Kidney glomerular epithelial cell (primary cell): Measurements from ENCODE around the gene SCN4A.
"Not testable (repeated sequence)": the region's sequence is repeated elsewhere in the genome, so short reads cannot be mapped to it uniquely, and the experiment has no call there.

ENCODE experiments used
- DNase-seq: peaks from one replicate; lab custom pipeline; 2025; lab: John Stamatoyannopoulos, UW

The SCN4A gene

DNA sequence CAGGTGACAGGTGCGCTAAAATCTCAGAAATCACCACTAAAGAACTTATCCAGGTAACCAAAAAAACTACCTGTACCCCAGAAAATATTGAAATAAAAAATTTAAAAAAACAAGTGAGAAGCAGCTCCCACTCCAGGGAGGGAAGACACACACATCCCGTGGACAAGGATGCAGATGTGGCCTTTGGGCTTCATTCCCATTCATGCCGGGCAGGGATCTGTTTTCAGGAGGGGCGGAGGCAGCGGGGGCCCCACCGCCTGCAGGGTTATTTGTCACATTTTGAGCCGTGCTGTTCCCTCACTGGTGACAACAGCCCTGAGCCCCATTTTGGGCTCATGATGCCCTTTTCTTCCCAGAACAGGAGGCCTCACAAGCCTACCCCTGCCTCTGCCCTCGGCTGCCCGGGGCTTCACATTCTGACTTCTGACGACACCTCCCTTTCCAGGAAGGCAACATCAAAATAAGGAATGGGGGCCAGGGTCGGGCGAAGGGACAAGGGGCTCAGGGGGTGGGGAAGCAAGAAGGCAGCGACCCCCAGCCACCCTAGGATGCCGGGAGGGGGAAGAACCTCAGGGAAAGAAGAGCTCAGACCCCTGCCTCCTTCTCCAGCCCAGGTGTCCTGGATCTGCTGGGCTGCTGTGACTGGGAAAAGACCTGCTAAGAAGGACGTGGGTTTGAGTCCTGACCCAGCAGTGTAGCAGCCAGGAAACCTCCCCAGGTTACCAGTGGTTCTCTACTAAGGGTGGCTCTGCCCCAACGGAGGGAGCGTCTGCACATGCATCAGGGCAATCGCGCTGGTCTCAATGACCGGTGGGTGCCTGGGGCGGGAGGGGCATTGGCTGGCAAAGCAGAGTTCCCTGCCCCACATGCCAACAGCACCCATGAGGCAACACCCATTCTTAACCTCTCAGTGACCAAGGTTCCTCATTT is 38.3 kb downstream of the SCN4A start:
- DNase-seq, result no peak

DNA sequence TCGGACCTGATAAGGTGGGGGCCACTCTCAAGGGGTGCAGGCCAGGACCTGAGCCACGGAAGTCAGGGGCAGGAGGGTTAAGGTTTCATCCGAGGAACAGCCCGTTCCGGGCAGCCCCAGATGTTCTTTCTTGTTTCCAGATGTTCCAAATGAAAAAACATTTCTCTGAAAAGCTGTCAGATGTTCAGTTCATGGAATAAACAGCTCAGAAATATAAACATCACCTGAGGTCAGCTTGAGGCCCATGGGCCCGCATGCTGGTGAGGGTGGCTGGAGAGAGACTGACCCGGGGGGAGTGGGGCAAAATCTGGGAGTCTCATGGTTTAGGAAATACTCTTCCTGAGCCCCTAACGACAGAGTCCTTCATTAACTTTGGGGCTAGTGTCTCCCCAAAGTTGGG is 39.1 kb downstream of the SCN4A start:
- no peak for DNase-seq

DNA sequence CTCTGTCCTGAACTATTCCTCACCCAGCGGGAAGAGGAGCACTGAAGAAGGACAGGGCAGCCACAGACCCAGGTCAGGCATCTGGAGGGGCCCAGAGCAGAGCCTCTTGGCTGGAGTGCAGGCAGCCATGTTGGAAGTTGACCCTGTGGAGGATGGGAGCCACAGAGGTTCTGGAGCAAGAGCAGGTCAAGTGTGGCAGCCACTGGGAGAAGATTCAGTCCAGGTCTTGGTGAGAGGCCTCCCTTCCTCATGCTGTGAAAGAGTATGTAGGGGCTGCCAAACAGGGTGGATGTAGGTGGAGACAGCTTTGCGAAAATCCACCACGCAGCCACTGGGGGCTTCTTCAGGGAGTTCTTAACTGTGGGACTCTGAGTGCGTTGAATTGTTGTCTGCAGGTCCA is 40.0 kb downstream of the SCN4A start:
- DNase-seq, result no peak

DNA sequence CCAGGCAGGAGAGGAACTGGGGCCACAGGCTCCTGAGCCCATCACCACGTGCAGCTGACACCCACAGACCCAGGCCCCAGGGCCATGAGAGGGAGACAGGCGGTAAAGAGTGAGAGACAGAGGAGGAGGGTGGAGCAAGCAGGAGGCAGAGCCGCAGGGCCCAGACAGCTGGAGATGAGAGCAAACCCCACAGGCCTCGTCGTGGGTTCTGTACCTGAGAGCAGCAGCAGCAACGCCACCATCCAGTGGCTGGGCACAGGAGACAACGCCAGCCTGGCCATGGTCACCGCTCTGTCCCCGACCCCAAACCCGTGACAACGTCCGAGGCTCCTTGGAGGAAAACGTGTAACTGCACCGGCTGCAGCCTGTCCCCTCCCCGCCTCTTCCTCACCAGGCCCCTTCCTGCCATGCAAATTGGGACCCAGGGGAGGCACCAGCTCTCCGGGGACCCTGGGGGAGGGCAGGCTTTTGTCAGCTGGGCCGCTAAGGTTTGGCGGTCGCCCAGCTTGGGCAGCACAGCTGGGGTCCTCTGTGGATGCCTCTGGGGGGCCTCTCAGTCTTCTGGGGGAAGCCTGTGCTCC is 40.6 kb downstream of the SCN4A start, which contains the start of gene CD79B:
Gene CD79B, minus strand, starts transcription at position 351 of the 581 bp plus-strand sequence. Its CDS starts 70 bp downstream, at position 281.
- DNase-seq, result no peak

DNA sequence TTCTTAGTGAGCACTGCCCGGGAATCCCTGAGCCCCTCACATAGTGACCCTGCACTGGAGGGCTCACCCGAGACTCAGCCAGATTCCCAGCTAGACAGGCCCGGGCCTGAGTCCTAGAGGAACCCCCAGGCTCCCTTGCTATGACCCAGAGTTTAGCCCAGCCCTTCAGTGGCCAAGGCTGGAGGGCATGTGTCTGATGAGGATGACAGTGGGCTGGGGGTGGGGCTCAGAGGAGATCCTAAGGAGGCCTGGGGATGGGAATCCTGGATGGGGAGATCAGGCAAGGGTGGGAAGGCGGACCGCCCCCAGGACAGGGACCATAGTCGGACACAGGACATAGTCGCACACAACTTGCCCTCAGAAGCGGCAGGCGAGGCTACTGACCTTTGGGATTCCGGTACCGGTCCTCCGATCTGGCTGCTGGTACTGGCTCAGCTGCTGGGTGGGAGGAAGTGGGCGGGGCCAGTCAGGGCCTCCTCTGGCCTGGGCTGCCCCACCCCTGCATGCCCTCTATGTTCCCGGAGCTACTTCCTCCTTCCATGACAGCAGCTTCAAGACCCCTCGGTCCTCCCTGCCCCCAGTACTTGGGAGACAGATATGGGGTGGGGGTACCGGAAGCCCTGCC is 41.7 kb downstream of the SCN4A start:
- no peak for DNase-seq

DNA sequence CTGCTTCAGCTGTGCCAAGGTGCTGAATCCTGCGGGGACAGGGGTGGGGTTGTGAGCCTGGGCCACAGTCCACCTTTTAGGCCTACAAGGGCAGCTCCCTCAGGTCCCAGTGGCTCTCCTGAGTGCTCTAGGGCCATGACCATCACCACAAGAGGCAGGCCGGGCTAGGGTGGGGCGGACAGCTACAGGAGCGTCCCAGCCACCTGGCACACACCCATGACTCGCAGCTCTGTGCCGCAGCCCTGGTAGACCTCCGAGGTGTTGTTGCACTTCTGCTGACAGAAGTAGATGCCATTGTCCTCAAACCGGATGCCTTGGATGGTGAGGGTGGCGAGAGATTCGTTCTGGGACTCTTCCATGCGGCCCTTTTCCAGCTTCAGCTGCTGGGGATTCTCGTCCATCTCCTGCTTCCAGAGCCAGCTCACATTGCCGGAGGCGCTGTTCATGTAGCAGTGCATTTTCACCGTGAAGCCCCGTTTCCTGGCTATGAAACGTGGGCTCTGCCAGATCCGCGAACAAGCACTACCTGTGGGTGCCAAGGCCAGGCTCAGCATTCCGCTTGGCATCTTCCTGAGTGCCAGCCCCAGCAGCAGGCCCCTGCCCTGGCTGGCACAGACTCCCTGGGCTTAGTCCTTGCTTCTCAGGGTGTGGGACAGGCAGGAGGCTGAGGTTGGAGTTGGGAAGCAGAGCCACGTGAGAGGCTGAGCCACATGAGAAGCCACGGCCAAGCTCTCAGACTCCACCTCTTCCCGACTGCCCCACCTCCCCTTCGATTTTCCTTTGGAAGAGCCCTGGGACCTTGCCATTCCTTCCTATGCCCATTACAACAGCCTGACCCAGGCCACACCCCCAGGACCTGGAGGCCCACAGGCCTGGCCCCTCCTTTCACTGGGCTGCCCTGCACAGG is 42.6 kb downstream of the SCN4A start:
- DNase-seq, result no peak

DNA sequence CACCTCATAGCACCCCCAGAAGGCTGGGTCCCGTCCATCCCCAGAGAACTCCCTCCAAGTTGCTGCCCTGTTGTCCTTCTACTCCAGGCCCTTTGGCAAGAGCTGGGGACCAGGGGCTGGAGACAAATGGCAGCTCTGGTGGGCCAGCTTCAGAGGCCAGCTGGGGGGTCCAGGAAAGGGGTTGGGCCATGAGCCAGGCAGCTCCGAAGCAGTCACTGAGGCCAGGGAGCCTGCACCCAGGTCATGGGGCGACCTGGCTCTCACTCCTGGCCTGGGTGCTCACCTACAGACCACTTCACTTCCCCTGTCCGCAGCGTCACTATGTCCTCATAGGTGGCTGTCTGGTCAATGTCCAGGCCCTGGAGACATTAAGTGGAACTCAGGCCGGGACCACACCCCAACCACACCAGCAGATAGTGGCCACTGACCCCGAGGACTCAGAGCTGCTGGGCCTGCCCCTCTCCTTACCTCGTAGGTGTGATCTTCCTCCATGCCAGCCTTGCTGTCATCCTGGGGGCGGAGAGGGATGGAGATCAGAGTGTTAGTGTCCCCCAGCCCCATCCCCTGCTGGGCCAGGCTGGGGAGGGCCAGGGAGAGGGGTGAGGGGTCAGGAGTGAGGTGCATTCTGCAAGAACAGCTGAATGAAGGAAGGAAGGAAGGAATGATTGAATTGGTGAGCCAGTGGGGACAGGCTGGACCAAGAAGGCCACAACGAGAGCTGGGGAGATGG is 43.6 kb downstream of the SCN4A start:
- DNase-seq, result no peak

DNA sequence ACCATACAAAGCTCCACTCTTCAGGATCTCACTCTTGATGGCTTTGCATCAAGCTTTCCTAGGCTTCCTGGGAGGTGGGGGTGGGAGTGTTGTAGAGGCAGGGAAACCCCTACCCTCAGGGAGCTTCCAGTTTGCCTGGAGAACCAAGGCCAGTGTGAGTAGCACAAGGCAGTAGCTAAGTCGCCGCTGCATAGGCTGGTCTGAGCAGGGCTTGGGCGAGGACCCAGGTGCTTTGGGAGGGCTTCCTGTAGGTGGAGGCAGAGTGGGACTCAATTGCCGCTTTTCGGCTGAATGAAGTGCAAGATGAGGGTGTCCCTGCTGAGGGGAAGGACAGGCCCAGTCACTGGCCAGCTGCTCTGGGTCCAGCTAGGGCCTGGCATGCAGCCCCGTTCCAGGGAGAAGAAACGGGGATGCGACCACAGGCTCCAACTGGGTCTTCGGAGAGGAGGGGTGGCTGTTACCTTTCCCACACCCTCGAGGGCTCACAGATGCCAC is 44.5 kb downstream of the SCN4A start:
- no peak for DNase-seq

DNA sequence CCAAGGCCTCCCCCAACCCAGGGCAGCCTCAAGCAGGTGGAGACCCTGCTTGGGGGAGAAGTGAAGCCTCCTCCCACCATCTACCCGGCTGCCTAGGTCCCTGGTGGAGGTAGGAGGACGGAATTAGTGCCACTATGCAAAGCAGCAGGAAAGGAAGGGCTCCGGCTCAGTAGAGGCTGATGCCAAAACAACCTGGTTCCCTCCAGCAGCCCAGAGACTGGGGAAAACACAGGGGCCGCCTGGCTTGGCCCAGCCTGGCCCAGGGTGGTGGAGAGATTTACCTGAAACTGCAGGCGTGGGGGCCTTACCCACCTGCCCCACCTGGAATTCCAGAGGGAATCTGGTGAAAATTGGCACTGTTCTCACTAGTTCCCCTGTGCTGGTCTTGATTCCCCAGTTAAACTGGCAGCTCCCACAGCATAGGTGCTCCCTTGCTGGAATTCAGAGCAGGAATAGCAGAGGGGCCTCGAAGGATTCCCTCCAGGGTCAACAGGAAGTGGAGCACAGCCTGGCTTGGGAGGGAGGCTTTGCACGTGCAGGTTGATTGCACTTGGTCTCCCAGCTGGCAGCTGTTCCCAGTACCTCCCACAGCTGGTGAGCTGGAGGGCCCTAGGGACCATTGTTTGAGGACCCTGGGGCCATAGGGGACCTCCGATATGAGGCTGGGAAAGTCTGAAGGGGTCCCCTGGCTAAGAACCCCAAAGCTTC is 45.1 kb downstream of the SCN4A start:
- DNase-seq, result no peak

DNA sequence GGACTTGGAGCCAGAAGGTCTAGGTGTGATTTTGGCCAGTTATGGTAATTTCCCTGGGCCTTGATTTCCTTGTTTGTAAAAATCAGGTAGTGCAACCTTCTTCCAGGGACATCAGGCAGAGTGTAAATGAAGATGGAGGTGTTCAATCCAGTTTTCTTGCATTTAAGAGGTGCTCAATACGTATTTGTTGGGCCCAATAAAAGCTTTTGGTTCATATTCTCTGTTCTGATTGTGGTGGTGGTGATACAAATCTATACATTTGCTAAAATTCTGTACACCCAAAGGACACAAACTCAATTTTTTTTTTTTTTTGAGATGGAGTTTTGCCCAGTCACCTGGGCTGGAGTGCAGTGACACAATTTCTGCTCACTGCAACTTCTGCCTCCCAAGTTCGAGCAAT is 46.6 kb downstream of the SCN4A start:
- DNase-seq, result no peak

DNA sequence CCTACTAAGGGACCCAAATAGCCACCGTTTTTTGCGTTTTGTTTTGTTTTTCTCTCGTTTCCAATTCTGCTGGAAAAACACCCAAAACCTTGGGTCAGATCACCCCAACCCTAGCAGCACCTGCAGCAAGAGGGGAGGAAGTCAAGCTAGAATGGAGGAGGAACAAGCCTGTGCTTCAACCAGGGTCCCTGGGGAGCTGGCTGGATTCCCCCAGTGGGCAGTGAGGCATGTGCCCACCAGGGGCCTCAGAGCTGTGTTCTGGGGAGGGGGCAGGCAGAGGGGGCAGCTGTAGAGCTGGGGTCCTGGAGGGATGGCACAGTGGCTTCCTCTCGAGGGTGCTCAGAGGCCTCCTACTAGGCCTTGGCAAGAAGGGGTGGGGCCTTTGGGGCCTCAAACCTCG is 47.1 kb downstream of the SCN4A start:
- DNase-seq, result no peak

DNA sequence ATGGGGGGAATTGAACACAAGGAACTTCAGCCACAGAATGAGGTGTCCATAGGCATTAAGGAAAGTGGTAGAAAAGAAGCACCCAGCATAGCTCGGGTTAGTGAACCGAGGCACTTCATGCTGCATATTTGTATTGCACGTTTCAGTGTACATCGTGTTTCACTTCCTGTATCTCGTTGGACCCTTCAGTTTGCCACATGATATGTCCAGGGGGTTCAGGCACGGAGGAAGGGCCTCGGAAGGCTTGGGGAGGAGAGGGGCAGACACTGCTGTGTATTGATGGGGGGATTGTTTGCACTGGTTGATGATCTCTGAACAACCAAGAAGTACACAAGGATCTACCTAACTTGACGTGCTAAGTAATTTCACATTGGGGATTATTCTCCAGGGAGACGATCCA is 50.3 kb downstream of the SCN4A start:
- not testable (repeated sequence) for DNase-seq

DNA sequence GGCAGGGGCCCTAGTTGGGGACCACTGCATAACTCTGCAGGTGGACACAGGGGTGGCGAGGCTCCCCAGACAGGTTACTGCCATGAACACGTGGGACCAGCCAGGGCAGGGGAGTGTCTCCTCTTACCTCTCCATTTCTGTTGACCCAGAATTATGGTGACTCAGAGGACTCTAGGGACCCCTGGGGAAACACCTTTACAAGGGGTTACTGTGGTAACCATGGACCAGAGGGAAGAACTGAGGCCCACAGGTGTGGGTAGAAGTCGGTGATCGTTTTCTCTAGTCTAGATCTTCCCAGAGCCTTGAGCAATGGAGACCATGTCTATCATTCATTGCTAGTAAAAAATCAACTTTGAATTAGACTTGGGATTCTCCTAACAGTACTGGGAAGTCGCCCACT is 51.9 kb downstream of the SCN4A start:
- not testable (repeated sequence) for DNase-seq

DNA sequence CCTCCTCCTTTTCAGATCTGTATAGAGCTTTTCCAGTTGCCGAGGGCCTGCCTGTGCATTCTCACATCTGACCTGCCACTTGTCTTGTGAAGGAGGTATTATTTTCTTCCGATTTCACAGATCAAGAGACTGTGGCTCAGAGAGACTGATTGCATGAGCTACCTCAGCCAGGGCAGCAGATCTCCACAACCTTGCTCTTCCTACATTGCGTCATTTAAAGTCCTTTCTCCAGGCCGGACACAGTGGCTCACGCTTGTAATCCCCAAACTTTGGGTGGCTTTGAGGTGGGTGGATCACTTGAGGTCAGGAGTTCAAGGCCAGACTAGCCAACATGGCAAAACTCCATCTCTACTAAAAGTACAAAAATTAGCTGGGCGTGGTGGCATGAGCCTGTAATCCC is 52.7 kb downstream of the SCN4A start:
- DNase-seq, result not testable (repeated sequence)

DNA sequence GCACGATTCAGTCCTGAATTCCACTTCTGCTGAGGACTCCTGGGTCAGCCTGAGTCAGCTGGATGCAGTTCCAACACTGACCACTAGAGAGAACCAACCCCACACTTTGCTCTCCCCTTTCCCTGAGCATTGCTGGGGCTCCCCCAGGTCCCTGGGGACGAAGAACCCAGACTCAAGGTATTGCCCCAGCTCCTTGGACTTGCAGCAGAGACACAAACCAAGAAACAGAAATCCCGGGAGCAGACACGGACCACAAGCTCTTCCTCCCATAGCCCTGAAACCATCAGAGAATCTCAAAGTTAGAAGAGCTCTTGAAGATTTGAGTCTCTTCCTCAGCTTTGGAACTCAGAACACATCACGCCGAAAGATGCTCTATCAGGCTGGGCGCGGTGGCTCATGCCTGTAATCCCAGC is 53.4 kb downstream of the SCN4A start:
- peak; percentile 39 for DNase-seq

DNA sequence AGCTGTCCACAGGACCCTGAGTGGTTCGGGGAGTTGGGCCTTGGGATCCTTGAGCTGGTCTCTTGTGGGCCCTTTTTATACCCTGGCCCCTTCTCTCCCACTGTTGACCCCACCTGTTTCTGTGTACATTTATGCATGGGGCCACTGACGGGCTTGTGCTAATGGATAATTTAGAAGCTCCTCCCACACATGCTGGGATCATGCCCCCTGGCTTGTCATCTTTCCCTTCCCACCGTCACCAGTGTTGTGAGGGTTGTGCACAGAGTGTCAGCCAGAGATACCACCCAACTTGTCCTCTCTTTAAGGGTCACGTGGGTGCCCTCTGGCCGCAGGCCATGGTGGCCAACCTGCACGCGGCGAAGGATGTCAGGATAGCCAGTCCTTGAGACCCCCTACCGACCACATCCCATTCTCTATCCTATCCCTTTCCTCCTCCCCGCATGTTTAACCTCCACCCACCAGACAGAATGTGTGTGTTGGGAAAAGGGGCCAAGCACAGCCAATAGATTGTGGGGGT is 53.9 kb downstream of the SCN4A start, which contains the start of gene GH1:
Gene GH1, minus strand, starts transcription at position 51 of the 517 bp plus-strand sequence. CDS start 63 bp downstream, outside the sequence.
- not testable (repeated sequence) for DNase-seq

DNA sequence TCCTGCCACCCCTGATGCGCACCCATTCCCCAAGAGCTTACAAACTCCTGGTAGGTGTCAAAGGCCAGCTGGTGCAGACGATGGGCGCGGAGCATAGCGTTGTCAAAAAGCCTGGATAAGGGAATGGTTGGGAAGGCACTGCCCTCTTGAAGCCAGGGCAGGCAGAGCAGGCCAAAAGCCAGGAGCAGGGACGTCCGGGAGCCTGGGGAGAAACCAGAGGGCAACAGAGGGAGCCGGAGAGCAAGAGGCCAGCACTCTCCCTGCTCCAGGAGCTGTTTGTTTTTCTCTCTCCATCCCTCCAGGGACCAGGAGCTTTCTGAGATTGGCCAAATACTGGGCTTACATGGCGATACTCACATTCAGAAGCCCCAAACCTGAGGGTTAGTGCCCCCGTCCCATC is 54.4 kb downstream of the SCN4A start:
- no peak for DNase-seq

DNA sequence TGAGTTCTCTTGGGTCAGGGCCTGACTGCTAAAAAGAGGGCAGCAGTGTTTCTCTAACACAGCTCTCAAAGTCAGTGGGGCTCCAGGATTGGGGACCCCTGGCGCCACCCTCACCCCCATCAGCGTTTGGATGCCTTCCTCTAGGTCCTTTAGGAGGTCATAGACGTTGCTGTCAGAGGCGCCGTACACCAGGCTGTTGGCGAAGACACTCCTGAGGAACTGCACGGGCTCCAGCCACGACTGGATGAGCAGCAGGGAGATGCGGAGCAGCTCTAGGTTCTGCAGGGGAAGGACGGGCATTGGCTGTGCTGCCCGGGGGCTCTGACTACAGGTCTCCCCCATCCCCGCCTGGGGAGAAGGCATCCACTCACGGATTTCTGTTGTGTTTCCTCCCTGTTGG is 55.1 kb downstream of the SCN4A start:
- DNase-seq, result no peak

DNA sequence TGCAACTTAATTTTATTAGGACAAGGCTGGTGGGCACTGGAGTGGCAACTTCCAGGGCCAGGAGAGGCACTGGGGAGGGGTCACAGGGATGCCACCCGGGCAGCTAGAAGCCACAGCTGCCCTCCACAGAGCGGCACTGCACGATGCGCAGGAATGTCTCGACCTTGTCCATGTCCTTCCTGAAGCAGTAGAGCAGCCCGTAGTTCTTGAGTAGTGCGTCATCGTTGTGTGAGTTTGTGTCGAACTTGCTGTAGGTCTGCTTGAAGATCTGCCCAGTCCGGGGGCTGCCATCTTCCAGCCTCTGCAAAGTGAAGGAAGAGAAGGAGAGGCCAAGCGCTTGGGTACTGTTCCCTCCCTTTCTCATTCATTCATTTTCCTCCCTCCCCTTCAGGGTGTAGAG is 55.5 kb downstream of the SCN4A start:
- DNase-seq, result not testable (repeated sequence)
